ENCODE data around the gene AP1M1. TPM values are rescaled to one million over a fixed set of nuclear protein-coding genes. Genes with fewer than 3 reads are reported as not detected.

The AP1M1 gene
- total RNA-seq, 1 experiment from 2014 or later: 30.3 TPM

- no peaks in the 10 kb centered on the region for H3K23me2 ChIP-seq (ENCODE audit: insufficient read length, low read depth, low read length, poor library complexity, severe bottlenecking)
- no peak overlapping the region for H2BK12ac ChIP-seq (ENCODE audit: insufficient read length, low read depth, low read length)
- Mint-ChIP-seq H3K27ac (no peak overlapping the region), H3K9me3 (peaks cover 0 to 2% of the 10 kb centered on the region in 2 experiments; a peak in 1 of 5 replicates), H3K36me3 (ENCODE audit: insufficient read depth in 1 of 3, low read depth in 3 of 3) (no peaks in the 10 kb centered on the region), H3K27me3 (ENCODE audit: low read depth) (peaks cover 2% of the 10 kb centered on the region), H3K4me1 (no peaks in the 10 kb centered on the region), H3K4me3 (no peak overlapping the region; a peak in 1 of 5 replicates)
- H2AK5ac ChIP-seq (ENCODE audit: insufficient read length, low read length): no peak overlapping the region
- no peaks in the 10 kb centered on the region for H3K4me1 ChIP-seq (ENCODE audit: insufficient read depth, low read length)
- no peak overlapping the region for H3K4ac ChIP-seq (ENCODE audit: low read depth, low read length)
- H3K4me2 ChIP-seq (ENCODE audit: insufficient read depth, insufficient read length, low read length): no peak overlapping the region
- H3K9ac ChIP-seq (ENCODE audit: extremely low read depth, insufficient read length, low read length): no peak overlapping the region
- DNase-seq: no peak
- H4K8ac ChIP-seq (replicated peaks; ENCODE audit: insufficient read length, low read depth, low read length): peak overlapping the region; percentile 6
- H3K23ac ChIP-seq (ENCODE audit: insufficient read length, low read depth, low read length): no peak overlapping the region
- H4K20me1 ChIP-seq (ENCODE audit: control insufficient read depth, insufficient read depth, insufficient read length): no peaks in the 10 kb centered on the region
- H3T11ph ChIP-seq (ENCODE audit: low read length): no peak overlapping the region
- no peaks in the 10 kb centered on the region for H3K9me3 ChIP-seq (ENCODE audit: control insufficient read depth, low read depth, low read length)
- H4K5ac ChIP-seq (ENCODE audit: insufficient read length, low read depth, low read length): no peak overlapping the region
- H2BK15ac ChIP-seq (ENCODE audit: low read depth, low read length): no peak overlapping the region
- H3K79me2 ChIP-seq (ENCODE audit: insufficient read depth, low read length): no peaks in the 10 kb centered on the region
- no peak overlapping the region for H2BK20ac ChIP-seq (ENCODE audit: low read depth, low read length, poor library complexity, severe bottlenecking)
- peak overlapping the region; percentile 23 for H3K56ac ChIP-seq (ENCODE audit: insufficient read length, low read depth, low read length)
- TF ChIP-seq CTCF (conservative IDR thresholded peaks at IDR 0.05): no peak
- H2AFZ ChIP-seq (ENCODE audit: low read length): no peak overlapping the region
- no CpG with 5 or more reads among the region's 23 CpGs for WGBS (ENCODE audit: extremely low coverage, insufficient read length, low lambda C conversion rate)
- no peak overlapping the region for H2BK120ac ChIP-seq (ENCODE audit: low read depth, low read length, poor library complexity, severe bottlenecking)
- H2BK5ac ChIP-seq (ENCODE audit: insufficient read length, low read length): no peak overlapping the region
- no peak overlapping the region for H4K91ac ChIP-seq (ENCODE audit: insufficient read length, low read depth, low read length)
- no peak overlapping the region for H3K14ac ChIP-seq (ENCODE audit: insufficient read depth, low read length)
- H3K27me3 ChIP-seq (ENCODE audit: insufficient read depth, low read length): no peaks in the 10 kb centered on the region
- no peak overlapping the region for H3K18ac ChIP-seq (ENCODE audit: insufficient read length, low read depth, low read length)
- no peak overlapping the region for H3K27ac ChIP-seq (ENCODE audit: insufficient read length, low read depth, low read length)
- no peaks in the 10 kb centered on the region for H3K79me1 ChIP-seq (ENCODE audit: insufficient read depth, low read depth, low read length, poor library complexity, severe bottlenecking)
These were observed 54.9 kb downstream of the AP1M1 start for GRCh38 chr19:16252459-16253205.

Measured in H9 (cell line).